Liver (tissue), 9 donors: ENCODE results near the gene NOL9. TPM values are rescaled to one million over a fixed set of nuclear protein-coding genes. Genes with fewer than 3 reads are reported as not detected.

Experiments used
- DNase-seq: peaks from one replicate; pipeline ENCODE4 v3.0.0-alpha.2; 2017; ENCODE audit warnings: low spot score
- H3K27ac ChIP-seq, 2 donors: one replicate each; pipeline ENCODE4 v1.7.0; 2013; ENCODE audit warnings: inconsistent platforms in 2 of 2, low read length in 2 of 2, control low read depth in 1 of 2, low read depth in 1 of 2, mild to moderate bottlenecking in 1 of 2
- H3K27me3 ChIP-seq, 4 donors: one replicate each; pipeline versions ENCODE4 v1.6.1 to v1.7.0; 2013; ENCODE audit warnings: low read length in 3 of 4, inconsistent platforms in 1 of 4, mild to moderate bottlenecking in 1 of 4, moderate library complexity in 1 of 4; ENCODE audit not compliant: control insufficient read depth in 4 of 4, insufficient read depth in 4 of 4
- H3K36me3 ChIP-seq, 4 donors: one replicate each; pipeline versions ENCODE4 v1.6.1 to v1.7.0; 2013; ENCODE audit warnings: low read length in 3 of 4, mild to moderate bottlenecking in 3 of 4, low read depth in 1 of 4, moderate library complexity in 1 of 4; ENCODE audit not compliant: control insufficient read depth in 4 of 4, insufficient read depth in 3 of 4
- H3K4me1 ChIP-seq, 4 donors: one replicate each; pipeline versions ENCODE4 v1.6.1 to v1.7.0; 2013; ENCODE audit warnings: low read length in 3 of 4, mild to moderate bottlenecking in 3 of 4, moderate library complexity in 1 of 4; ENCODE audit not compliant: control insufficient read depth in 4 of 4, insufficient read depth in 4 of 4
- H3K4me3 ChIP-seq, 3 donors: one replicate each; pipeline versions ENCODE4 v1.6.1 to v1.7.0; 2013; ENCODE audit warnings: low read length in 3 of 3, control low read depth in 1 of 3, low read depth in 1 of 3, mild to moderate bottlenecking in 1 of 3
- H3K9ac ChIP-seq, 2 donors: one replicate each; pipeline ENCODE4 v1.7.0; 2013; ENCODE audit warnings: low read length in 2 of 2, mild to moderate bottlenecking in 2 of 2, moderate library complexity in 2 of 2, control low read depth in 1 of 2, low read depth in 1 of 2
- H3K9me3 ChIP-seq, 4 donors: one replicate each; pipeline versions ENCODE4 v1.6.1 to v1.7.0; 2013; ENCODE audit warnings: low read length in 3 of 4; ENCODE audit not compliant: control insufficient read depth in 4 of 4
- ATF3 ChIP-seq: IDR thresholded peaks from 2 replicates; pipeline ENCODE4 v1.6.1; 2016; ENCODE audit warnings: antibody characterized with exemption
- EGR1 ChIP-seq, 2 donors: IDR thresholded peaks; 2 replicates each; pipeline ENCODE4 v1.6.1; 2016 to 2018; ENCODE audit warnings: antibody characterized with exemption in 2 of 2, low read depth in 2 of 2
- FOXA1 ChIP-seq: IDR thresholded peaks from 2 replicates; pipeline ENCODE4 v1.6.1; 2016; ENCODE audit warnings: antibody characterized with exemption
- FOXA2 ChIP-seq: IDR thresholded peaks from 2 replicates; pipeline ENCODE4 v1.6.1; 2016; ENCODE audit warnings: antibody characterized with exemption
- GABPA ChIP-seq, 2 donors: IDR thresholded peaks in 1 of 2; conservative IDR thresholded peaks in 1 of 2; 2 replicates each; pipeline ENCODE4 v1.6.1; 2016; ENCODE audit warnings: antibody characterized with exemption in 2 of 2, mild to moderate bottlenecking in 1 of 2, moderate library complexity in 1 of 2
- HNF4A ChIP-seq, 2 donors: conservative IDR thresholded peaks; 2 replicates each; pipeline ENCODE4 v1.6.1; 2016; ENCODE audit warnings: antibody characterized with exemption in 2 of 2, mild to moderate bottlenecking in 2 of 2
- HNF4G ChIP-seq: IDR thresholded peaks from 2 replicates; pipeline ENCODE4 v1.6.1; 2016; ENCODE audit warnings: antibody characterized with exemption
- JUND ChIP-seq, 2 donors: IDR thresholded peaks; 2 replicates each; pipeline ENCODE4 v1.6.1; 2016; ENCODE audit warnings: antibody characterized with exemption in 2 of 2
- MAX ChIP-seq: IDR thresholded peaks from 2 replicates; pipeline ENCODE4 v1.6.1; 2016; ENCODE audit warnings: antibody characterized with exemption
- NR2F2 ChIP-seq: IDR thresholded peaks from 2 replicates; pipeline ENCODE4 v1.6.1; 2016; ENCODE audit warnings: antibody characterized with exemption
- RAD21 ChIP-seq, 2 donors: IDR thresholded peaks; 2 replicates each; pipeline ENCODE4 v1.6.1; 2016; ENCODE audit warnings: antibody characterized with exemption in 2 of 2, mild to moderate bottlenecking in 2 of 2
- RXRA ChIP-seq, 2 donors: IDR thresholded peaks; 2 replicates each; pipeline ENCODE4 v1.6.1; 2017 to 2018; ENCODE audit warnings: antibody characterized with exemption in 2 of 2, mild to moderate bottlenecking in 1 of 2
- SP1 ChIP-seq: IDR thresholded peaks from 2 replicates; pipeline ENCODE4 v1.6.1; 2018; ENCODE audit warnings: antibody characterized with exemption, mild to moderate bottlenecking
- TAF1 ChIP-seq: conservative IDR thresholded peaks from 2 replicates; pipeline ENCODE4 v1.6.1; 2016; ENCODE audit warnings: antibody characterized with exemption, mild to moderate bottlenecking
- YY1 ChIP-seq: IDR thresholded peaks from 2 replicates; pipeline ENCODE4 v1.6.1; 2016; ENCODE audit warnings: antibody characterized with exemption, mild to moderate bottlenecking
- ZBTB33 ChIP-seq: IDR thresholded peaks from 2 replicates; pipeline ENCODE4 v1.6.1; 2016; ENCODE audit warnings: antibody characterized with exemption
- WGBS: extraction: QIAGEN DNeasy Blood & Tissue Kit; methylation state at CpG from one replicate; pipeline ENCODE4 v1.1.7; 2013; 5-methylcytosine and 5-hydroxymethylcytosine counted together
- polyA plus RNA-seq, 2 donors: library from polyadenylated mRNA; stranded (reverse) in 1 of 2; unstranded in 1 of 2; fragments of 200-250 nt in 1 of 2; fragments of >200 nt in 1 of 2; fragmentation: Nextera tagmentation in 1 of 2; extraction: Ambion mirVana in 1 of 2; gene quantifications; one replicate each; pipeline versions ENCODE4 v1.2.1 to v1.2.3, GENCODE V29; 2013 to 2015
- total RNA-seq, 2 donors: library from RNA; depleted of rRNA; stranded (reverse); fragments of >200 nt; gene quantifications; one replicate each; pipeline ENCODE4 v1.2.3, GENCODE V29; 2014
- TF ChIP-seq, protein P1 (sequence below): IDR thresholded peaks from 2 replicates; pipeline ENCODE4 v1.6.1; 2016; ENCODE audit warnings: antibody characterized with exemption, mild to moderate bottlenecking
- TF ChIP-seq, protein P2 (sequence below): fragments of 150-350 bp; IDR thresholded peaks from 2 replicates; pipeline ENCODE4 v1.5.1; 2017; ENCODE audit warnings: improper control_type of control experiment, low read depth, low read length; ENCODE audit not compliant: missing input control
- donor health status: healthy.
- donor health status: healthy.
- donor health status: healthy.
- donor health status: healthy.
- donor health status: healthy.

Gene NOL9
- total and polyA plus RNA-seq, 4 donors: 2.1 to 15.1 (median 9.4) TPM

- H3K4me1 ChIP-seq: peaks cover 0 to 1% (median 0%) of the 10 kb centered on the region in 4 donors
- no peak for DNase-seq
- 93% methylated on average over 7 of the region's 7 CpGs for WGBS
- peaks cover 26 to 62% (median 49%) of the 10 kb centered on the region in 4 donors for H3K36me3 ChIP-seq
- TF ChIP-seq GABPA (IDR thresholded peaks at IDR 0.05 in 1 of 2, conservative IDR thresholded peaks at IDR 0.05 in 1 of 2): no peak
- H3K9me3 ChIP-seq: no peaks in the 10 kb centered on the region
- no peak overlapping the region for H3K9ac ChIP-seq
- H3K4me3 ChIP-seq: no peak overlapping the region
- no peaks in the 10 kb centered on the region for H3K27me3 ChIP-seq
- H3K27ac ChIP-seq: no peak overlapping the region
Observed at GRCh38 chr1:6528492-6528891, 25.8 kb downstream of the NOL9 start.

- no peaks in the 10 kb centered on the region for H3K4me1 ChIP-seq
- no peak for DNase-seq
- H3K4me3 ChIP-seq: no peak overlapping the region
- no peaks in the 10 kb centered on the region for H3K9me3 ChIP-seq
- 93% methylated on average over 11 of the region's 11 CpGs for WGBS
- no peak overlapping the region for H3K27ac ChIP-seq
- peaks cover 20 to 41% (median 30%) of the 10 kb centered on the region in 4 donors for H3K36me3 ChIP-seq
- no peaks in the 10 kb centered on the region for H3K27me3 ChIP-seq
- TF ChIP-seq HNF4G (no peak), GABPA (IDR thresholded peaks at IDR 0.05 in 1 of 2, conservative IDR thresholded peaks at IDR 0.05 in 1 of 2) (no peak), SP1 (no peak), RXRA (IDR thresholded peaks at IDR 0.05) (no peak), NR2F2 (no peak), FOXA1 (no peak), JUND (IDR thresholded peaks at IDR 0.05) (no peak), TAF1 (no peak), ZBTB33 (no peak), YY1 (no peak), HNF4A (conservative IDR thresholded peaks at IDR 0.05) (no peak), MAX (no peak), FOXA2 (no peak), EGR1 (IDR thresholded peaks at IDR 0.05; ENCODE audit: low read depth in 2 of 2) (no peak), ATF3 (no peak), RAD21 (IDR thresholded peaks at IDR 0.05) (no peak)
- TF ChIP-seq, protein P1, sequence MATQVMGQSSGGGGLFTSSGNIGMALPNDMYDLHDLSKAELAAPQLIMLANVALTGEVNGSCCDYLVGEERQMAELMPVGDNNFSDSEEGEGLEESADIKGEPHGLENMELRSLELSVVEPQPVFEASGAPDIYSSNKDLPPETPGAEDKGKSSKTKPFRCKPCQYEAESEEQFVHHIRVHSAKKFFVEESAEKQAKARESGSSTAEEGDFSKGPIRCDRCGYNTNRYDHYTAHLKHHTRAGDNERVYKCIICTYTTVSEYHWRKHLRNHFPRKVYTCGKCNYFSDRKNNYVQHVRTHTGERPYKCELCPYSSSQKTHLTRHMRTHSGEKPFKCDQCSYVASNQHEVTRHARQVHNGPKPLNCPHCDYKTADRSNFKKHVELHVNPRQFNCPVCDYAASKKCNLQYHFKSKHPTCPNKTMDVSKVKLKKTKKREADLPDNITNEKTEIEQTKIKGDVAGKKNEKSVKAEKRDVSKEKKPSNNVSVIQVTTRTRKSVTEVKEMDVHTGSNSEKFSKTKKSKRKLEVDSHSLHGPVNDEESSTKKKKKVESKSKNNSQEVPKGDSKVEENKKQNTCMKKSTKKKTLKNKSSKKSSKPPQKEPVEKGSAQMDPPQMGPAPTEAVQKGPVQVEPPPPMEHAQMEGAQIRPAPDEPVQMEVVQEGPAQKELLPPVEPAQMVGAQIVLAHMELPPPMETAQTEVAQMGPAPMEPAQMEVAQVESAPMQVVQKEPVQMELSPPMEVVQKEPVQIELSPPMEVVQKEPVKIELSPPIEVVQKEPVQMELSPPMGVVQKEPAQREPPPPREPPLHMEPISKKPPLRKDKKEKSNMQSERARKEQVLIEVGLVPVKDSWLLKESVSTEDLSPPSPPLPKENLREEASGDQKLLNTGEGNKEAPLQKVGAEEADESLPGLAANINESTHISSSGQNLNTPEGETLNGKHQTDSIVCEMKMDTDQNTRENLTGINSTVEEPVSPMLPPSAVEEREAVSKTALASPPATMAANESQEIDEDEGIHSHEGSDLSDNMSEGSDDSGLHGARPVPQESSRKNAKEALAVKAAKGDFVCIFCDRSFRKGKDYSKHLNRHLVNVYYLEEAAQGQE: no peak
- TF ChIP-seq, protein P2, sequence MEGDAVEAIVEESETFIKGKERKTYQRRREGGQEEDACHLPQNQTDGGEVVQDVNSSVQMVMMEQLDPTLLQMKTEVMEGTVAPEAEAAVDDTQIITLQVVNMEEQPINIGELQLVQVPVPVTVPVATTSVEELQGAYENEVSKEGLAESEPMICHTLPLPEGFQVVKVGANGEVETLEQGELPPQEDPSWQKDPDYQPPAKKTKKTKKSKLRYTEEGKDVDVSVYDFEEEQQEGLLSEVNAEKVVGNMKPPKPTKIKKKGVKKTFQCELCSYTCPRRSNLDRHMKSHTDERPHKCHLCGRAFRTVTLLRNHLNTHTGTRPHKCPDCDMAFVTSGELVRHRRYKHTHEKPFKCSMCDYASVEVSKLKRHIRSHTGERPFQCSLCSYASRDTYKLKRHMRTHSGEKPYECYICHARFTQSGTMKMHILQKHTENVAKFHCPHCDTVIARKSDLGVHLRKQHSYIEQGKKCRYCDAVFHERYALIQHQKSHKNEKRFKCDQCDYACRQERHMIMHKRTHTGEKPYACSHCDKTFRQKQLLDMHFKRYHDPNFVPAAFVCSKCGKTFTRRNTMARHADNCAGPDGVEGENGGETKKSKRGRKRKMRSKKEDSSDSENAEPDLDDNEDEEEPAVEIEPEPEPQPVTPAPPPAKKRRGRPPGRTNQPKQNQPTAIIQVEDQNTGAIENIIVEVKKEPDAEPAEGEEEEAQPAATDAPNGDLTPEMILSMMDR: no peak
- H3K9ac ChIP-seq: no peak overlapping the region
Observed at GRCh38 chr1:6526316-6526715, 28.0 kb downstream of the NOL9 start.
